Activated T-helper 2 cell treated with anti-CD3 and anti-CD28 coated beads, Interferon-gamma antibody, Interleukin-2, Interleukin-4, amounts not matched to agents 10 μg/mL and 5 μg/mL and 100 μg/mL, durations not matched to agents 14 hours and 24 hours and 36 hours (primary cell): ENCODE results near the gene ATG14. TPM values are rescaled to one million over a fixed set of nuclear protein-coding genes. Genes with fewer than 3 reads are reported as not detected.
"Not testable (repeated sequence)": the region's sequence is repeated elsewhere in the genome, so short reads cannot be mapped to it uniquely, and the experiment has no call there.

ENCODE experiments used
- DNase-seq: peaks from one replicate; pipeline ENCODE4 v3.0.0; 2021; ENCODE audit warnings: low spot score
- H3K27ac Mint-ChIP-seq: one replicate; pipeline ENCODE4 v1.8.0; 2021; ENCODE audit warnings: mixed read lengths
- H3K27me3 Mint-ChIP-seq: one replicate; pipeline ENCODE4 v1.8.0; 2021; ENCODE audit warnings: low read depth, mixed read lengths
- H3K36me3 Mint-ChIP-seq: one replicate; pipeline ENCODE4 v1.8.0; 2021; ENCODE audit warnings: low read depth, mixed read lengths
- H3K4me1 Mint-ChIP-seq: one replicate; pipeline ENCODE4 v1.8.0; 2021; ENCODE audit warnings: low read depth, mixed read lengths
- H3K4me3 Mint-ChIP-seq: one replicate; pipeline ENCODE4 v1.8.0; 2021; ENCODE audit warnings: low read depth, mild to moderate bottlenecking, moderate library complexity, mixed read lengths
- H3K9me3 Mint-ChIP-seq: one replicate; pipeline ENCODE4 v1.8.0; 2021; ENCODE audit warnings: mixed read lengths
- intact Hi-C: fragments of 100-400 bp; cut with micrococcal nuclease; formaldehyde crosslinking; loops from one replicate; pipeline ENCODE4 v1.15.1; 2023
- total RNA-seq: library from RNA; stranded (reverse); gene quantifications from 2 replicates; pipeline ENCODE4 v1.2.3, GENCODE V29; 2022

Gene ATG14
- total RNA-seq, 1 donor from 2014 or later, result 4.3 TPM

- no peak overlapping the region for H3K4me3 Mint-ChIP-seq
- H3K27me3 Mint-ChIP-seq, result no peaks in the 10 kb centered on the region
- no peaks in the 10 kb centered on the region for H3K36me3 Mint-ChIP-seq
- DNase-seq, result no peak
- no peaks in the 10 kb centered on the region for H3K9me3 Mint-ChIP-seq
- H3K27ac Mint-ChIP-seq, result no peak overlapping the region
- intact Hi-C loops, result no loop called here
- H3K4me1 Mint-ChIP-seq, result peaks cover under 1% of the 10 kb centered on the region
Measured at GRCh38 chr14:55427439-55427838, 15.8 kb upstream of the ATG14 start.

- Mint-ChIP-seq H3K4me3 (no peak overlapping the region), H3K27ac (no peak overlapping the region), H3K9me3 (no peaks in the 10 kb centered on the region), H3K4me1 (no peaks in the 10 kb centered on the region), H3K27me3 (no peaks in the 10 kb centered on the region), H3K36me3 (no peaks in the 10 kb centered on the region)
- intact Hi-C loops, result no loop called here
- DNase-seq, result no peak
Measured at GRCh38 chr14:55426891-55427290, 15.3 kb upstream of the ATG14 start.

- Mint-ChIP-seq H3K27ac (no peak overlapping the region), H3K9me3 (no peaks in the 10 kb centered on the region)
- intact Hi-C loops, result no loop called here
Measured at GRCh38 chr14:55425091-55425490, 13.5 kb upstream of the ATG14 start.

GRCh38 chr14:55423969-55424368, 12.3 kb upstream of the ATG14 start:
- no peak for DNase-seq
- H3K27ac Mint-ChIP-seq, result no peak overlapping the region
- no peak overlapping the region for H3K4me3 Mint-ChIP-seq
- no peaks in the 10 kb centered on the region for H3K4me1 Mint-ChIP-seq
- H3K36me3 Mint-ChIP-seq, result no peaks in the 10 kb centered on the region
- H3K27me3 Mint-ChIP-seq, result no peaks in the 10 kb centered on the region
- intact Hi-C loops, result no loop called here
- no peaks in the 10 kb centered on the region for H3K9me3 Mint-ChIP-seq

More at GRCh38 chr14:55425091-55425490, 13.5 kb upstream of the ATG14 start:
- no peak overlapping the region for H3K4me3 Mint-ChIP-seq
- no peaks in the 10 kb centered on the region for H3K36me3 Mint-ChIP-seq
- H3K4me1 Mint-ChIP-seq, result no peaks in the 10 kb centered on the region
- H3K27me3 Mint-ChIP-seq, result no peaks in the 10 kb centered on the region
- no peak for DNase-seq

- H3K36me3 Mint-ChIP-seq, H3K9me3 Mint-ChIP-seq, DNase-seq, H3K27ac Mint-ChIP-seq, intact Hi-C loops, H3K4me1 Mint-ChIP-seq, H3K27me3 Mint-ChIP-seq, H3K4me3 Mint-ChIP-seq: not testable (repeated sequence)
Measured at GRCh38 chr14:55422338-55422737, 10.7 kb upstream of the ATG14 start.

GRCh38 chr14:55419663-55420062, 8.0 kb upstream of the ATG14 start:
- intact Hi-C loops, result loop anchor here (10.0 kb wide), 1 partner anchor 145 kb away; the partner anchor contains the start of gene FBXO34
- Mint-ChIP-seq H3K36me3 (no peaks in the 10 kb centered on the region), H3K27ac (no peak overlapping the region), H3K4me1 (peaks cover 4% of the 10 kb centered on the region), H3K4me3 (no peak overlapping the region), H3K27me3 (peaks cover 2% of the 10 kb centered on the region), H3K9me3 (no peaks in the 10 kb centered on the region)
- DNase-seq, result no peak

- intact Hi-C loops, result loop anchor here (10.0 kb wide), 1 partner anchor 144 kb away; the partner anchor contains the start of gene FBXO34
- H3K4me3 Mint-ChIP-seq, result no peak overlapping the region
- peaks cover 4% of the 10 kb centered on the region for H3K27me3 Mint-ChIP-seq
- H3K9me3 Mint-ChIP-seq, result no peaks in the 10 kb centered on the region
- peaks cover 4% of the 10 kb centered on the region for H3K4me1 Mint-ChIP-seq
- no peaks in the 10 kb centered on the region for H3K36me3 Mint-ChIP-seq
- no peak overlapping the region for H3K27ac Mint-ChIP-seq
- DNase-seq, result no peak
Measured at GRCh38 chr14:55418411-55418810, 6.8 kb upstream of the ATG14 start.

- Mint-ChIP-seq H3K9me3 (no peaks in the 10 kb centered on the region), H3K27me3 (peaks cover 4% of the 10 kb centered on the region), H3K4me3 (no peak overlapping the region), H3K4me1 (peaks cover 4% of the 10 kb centered on the region), H3K27ac (no peak overlapping the region), H3K36me3 (no peaks in the 10 kb centered on the region)
- DNase-seq, result no peak
- intact Hi-C loops, result loop anchor here (10.0 kb wide), 1 partner anchor 143 kb away; the partner anchor contains the start of gene FBXO34
Measured at GRCh38 chr14:55417955-55418354, 6.3 kb upstream of the ATG14 start.

GRCh38 chr14:55416866-55417265, 5.2 kb upstream of the ATG14 start:
- Mint-ChIP-seq H3K27ac (no peak overlapping the region), H3K27me3 (peaks cover 4% of the 10 kb centered on the region), H3K4me1 (peaks cover 11% of the 10 kb centered on the region), H3K9me3 (no peaks in the 10 kb centered on the region), H3K36me3 (no peaks in the 10 kb centered on the region), H3K4me3 (no peak overlapping the region)
- no peak for DNase-seq
- intact Hi-C loops, result loop anchor here (10.0 kb wide), 1 partner anchor 142 kb away; the partner anchor contains the start of gene FBXO34

GRCh38 chr14:55414551-55414950, 2.9 kb upstream of the ATG14 start:
- peaks cover 27% of the 10 kb centered on the region for H3K4me1 Mint-ChIP-seq
- intact Hi-C loops, result loop anchor here (5.0 to 10.0 kb wide), 2 partner anchors 42 to 140 kb away; partner anchors contain the start of gene FBXO34

GRCh38 chr14:55412676-55413075, 1.0 kb upstream of the ATG14 start:
- H3K4me3 Mint-ChIP-seq, result peak overlapping the region; percentile 86
- H3K4me1 Mint-ChIP-seq, result peaks cover 33% of the 10 kb centered on the region
- no peak overlapping the region for H3K27ac Mint-ChIP-seq
- no peaks in the 10 kb centered on the region for H3K36me3 Mint-ChIP-seq
- peaks cover 4% of the 10 kb centered on the region for H3K27me3 Mint-ChIP-seq
- no peaks in the 10 kb centered on the region for H3K9me3 Mint-ChIP-seq
- intact Hi-C loops, result loop anchor here (5.0 to 10.0 kb wide), 2 partner anchors 40 to 138 kb away; partner anchors contain the start of gene FBXO34
- no peak for DNase-seq

More at GRCh38 chr14:55414551-55414950, 2.9 kb upstream of the ATG14 start:
- peaks cover 4% of the 10 kb centered on the region for H3K27me3 Mint-ChIP-seq
- no peak overlapping the region for H3K27ac Mint-ChIP-seq
- DNase-seq, result no peak
- no peaks in the 10 kb centered on the region for H3K36me3 Mint-ChIP-seq
- H3K4me3 Mint-ChIP-seq, result no peak overlapping the region
- H3K9me3 Mint-ChIP-seq, result no peaks in the 10 kb centered on the region

- Mint-ChIP-seq H3K4me3 (peak overlapping the region; percentile 86), H3K27ac (peak overlapping the region; percentile 88), H3K9me3 (no peaks in the 10 kb centered on the region), H3K27me3 (peaks cover 2% of the 10 kb centered on the region), H3K36me3 (no peaks in the 10 kb centered on the region), H3K4me1 (peaks cover 31% of the 10 kb centered on the region)
- no peak for DNase-seq
- intact Hi-C loops, result loop anchor here (5.0 to 10.0 kb wide), 2 partner anchors 39 to 136 kb away; partner anchors contain the start of gene FBXO34
Measured at GRCh38 chr14:55410876-55411275, 754 bp downstream of the ATG14 start.

- H3K4me3 Mint-ChIP-seq, result no peak overlapping the region
Measured at GRCh38 chr14:55404173-55404854, 7.3 kb downstream of the ATG14 start.

More at GRCh38 chr14:55404173-55404854, 7.3 kb downstream of the ATG14 start:
- Mint-ChIP-seq H3K36me3 (no peaks in the 10 kb centered on the region), H3K4me1 (peaks cover 17% of the 10 kb centered on the region), H3K27me3 (no peaks in the 10 kb centered on the region), H3K9me3 (no peaks in the 10 kb centered on the region), H3K27ac (no peak overlapping the region)
- no peak for DNase-seq
- intact Hi-C loops, result no loop called here
